GM06990 (cell line): Measurements from ENCODE around the gene CD8B2.

Experiments
- DNase-seq: peaks from one replicate; pipeline ENCODE4 v3.0.0-alpha.2; 2011; ENCODE audit not compliant: insufficient read length; ENCODE audit errors: extremely low read depth
- H3K27me3 ChIP-seq: replicated peaks from 2 replicates; pipeline ENCODE4 v1.6.0; 2011; ENCODE audit warnings: low read length; ENCODE audit not compliant: control insufficient read depth, insufficient read depth
- H3K36me3 ChIP-seq: 2 replicates; pipeline ENCODE4 v1.5.1; 2011; ENCODE audit warnings: low read length; ENCODE audit not compliant: control insufficient read depth, insufficient read depth
- H3K4me3 ChIP-seq: replicated peaks from 2 replicates; pipeline ENCODE4 v1.5.1; 2011; ENCODE audit warnings: low read depth, mild to moderate bottlenecking, control low read depth, low read length
- CTCF ChIP-seq: IDR thresholded peaks from 2 replicates; pipeline ENCODE4 v1.5.1; 2011; ENCODE audit warnings: low read length, control low read depth, mild to moderate bottlenecking, inconsistent platforms; ENCODE audit not compliant: insufficient read depth, poor library complexity, severe bottlenecking

Gene CD8B2

GRCh38 chr2:106516436-106516835, 29.3 kb downstream of the CD8B2 start:
- Histone ChIP-seq H3K4me3 (no peak overlapping the region), H3K27me3 (no peaks in the 10 kb centered on the region), H3K36me3 (no peaks in the 10 kb centered on the region)
- TF ChIP-seq CTCF: no peak
- no peak for DNase-seq

GRCh38 chr2:106516864-106517263, 29.7 kb downstream of the CD8B2 start:
- H3K27me3 ChIP-seq: no peaks in the 10 kb centered on the region
- no peak for DNase-seq
- no peak for TF ChIP-seq CTCF
- H3K36me3 ChIP-seq: no peaks in the 10 kb centered on the region
- no peak overlapping the region for H3K4me3 ChIP-seq

- no peaks in the 10 kb centered on the region for H3K36me3 ChIP-seq
- no peak for DNase-seq
- H3K27me3 ChIP-seq: no peaks in the 10 kb centered on the region
- no peak for TF ChIP-seq CTCF
- H3K4me3 ChIP-seq: no peak overlapping the region
Measured at GRCh38 chr2:106517329-106517728, 30.2 kb downstream of the CD8B2 start.

- Histone ChIP-seq H3K27me3 (no peaks in the 10 kb centered on the region), H3K36me3 (no peaks in the 10 kb centered on the region), H3K4me3 (no peak overlapping the region)
- no peak for TF ChIP-seq CTCF
- no peak for DNase-seq
Measured at GRCh38 chr2:106519767-106520166, 32.6 kb downstream of the CD8B2 start.

GRCh38 chr2:106521016-106521415, 33.9 kb downstream of the CD8B2 start:
- Histone ChIP-seq H3K27me3 (no peaks in the 10 kb centered on the region), H3K36me3 (no peaks in the 10 kb centered on the region), H3K4me3 (no peak overlapping the region)
- no peak for TF ChIP-seq CTCF
- no peak for DNase-seq

GRCh38 chr2:106523976-106524665, 37.0 kb downstream of the CD8B2 start:
- Histone ChIP-seq H3K4me3 (no peak overlapping the region), H3K27me3 (no peaks in the 10 kb centered on the region; the same call in 1 of the 2 replicates), H3K36me3 (no peaks in the 10 kb centered on the region)
- no peak for TF ChIP-seq CTCF
- DNase-seq: no peak
